Progenitor cell of endocrine pancreas (in vitro differentiated cells): ENCODE data around the gene PPT2. TPM values are rescaled to one million over a fixed set of nuclear protein-coding genes. Genes with fewer than 3 reads are reported as not detected.
A peak's percentile ranks its signal among the peaks of the same experiment; 100 is the strongest.

Experiments used
- DNase-seq: peaks from one replicate; pipeline ENCODE4 v3.0.0; 2021; ENCODE audit warnings: low spot score; ENCODE audit not compliant: unreplicated experiment
- H3K27ac Mint-ChIP-seq: 2 replicates; pipeline ENCODE4 v1.8.0; 2021; ENCODE audit warnings: mild to moderate bottlenecking, moderate library complexity, mixed read lengths
- H3K27me3 Mint-ChIP-seq: 2 replicates; pipeline ENCODE4 v1.8.0; 2021; ENCODE audit warnings: mixed read lengths
- H3K36me3 Mint-ChIP-seq: 2 replicates; pipeline ENCODE4 v1.8.0; 2022; ENCODE audit warnings: mixed read lengths; ENCODE audit not compliant: insufficient read depth
- H3K4me1 Mint-ChIP-seq: 2 replicates; pipeline ENCODE4 v1.8.0; 2021; ENCODE audit warnings: low read depth, mixed read lengths
- H3K4me3 Mint-ChIP-seq: 2 replicates; pipeline ENCODE4 v1.8.0; 2021; ENCODE audit warnings: low read depth, mild to moderate bottlenecking, moderate library complexity, mixed read lengths
- H3K9me3 Mint-ChIP-seq: 2 replicates; pipeline ENCODE4 v1.8.0; 2021; ENCODE audit warnings: low read depth, mixed read lengths
- total RNA-seq: library from RNA; stranded (reverse); gene quantifications from 2 replicates; pipeline ENCODE4 v1.2.1, GENCODE V29; 2021
- TF ChIP-seq, protein P1 (sequence below): fragments of 200-600 bp; sonication (generic); IDR thresholded peaks from one replicate; pipeline ENCODE4 v1.5.0; 2021; ENCODE audit warnings: antibody characterized with exemption, mild to moderate bottlenecking; ENCODE audit not compliant: unreplicated experiment

PPT2 gene
- total RNA-seq, 1 donor from 2014 or later: 80.8 TPM

GRCh38 chr6:32175711-32176475, 22.0 kb downstream of the PPT2 start, which contains the start of gene AGPAT1:
AGPAT1 (minus strand) TSS chr6:32176084; CDS start chr6:32171496, 4,588 bp downstream.
- H3K4me1 Mint-ChIP-seq: peaks cover 51% of the 10 kb centered on the region
- peaks cover 13% of the 10 kb centered on the region for H3K36me3 Mint-ChIP-seq
- peak within 1 kb of the TSS; percentile 100 for H3K27ac Mint-ChIP-seq
- TF ChIP-seq, protein P1, sequence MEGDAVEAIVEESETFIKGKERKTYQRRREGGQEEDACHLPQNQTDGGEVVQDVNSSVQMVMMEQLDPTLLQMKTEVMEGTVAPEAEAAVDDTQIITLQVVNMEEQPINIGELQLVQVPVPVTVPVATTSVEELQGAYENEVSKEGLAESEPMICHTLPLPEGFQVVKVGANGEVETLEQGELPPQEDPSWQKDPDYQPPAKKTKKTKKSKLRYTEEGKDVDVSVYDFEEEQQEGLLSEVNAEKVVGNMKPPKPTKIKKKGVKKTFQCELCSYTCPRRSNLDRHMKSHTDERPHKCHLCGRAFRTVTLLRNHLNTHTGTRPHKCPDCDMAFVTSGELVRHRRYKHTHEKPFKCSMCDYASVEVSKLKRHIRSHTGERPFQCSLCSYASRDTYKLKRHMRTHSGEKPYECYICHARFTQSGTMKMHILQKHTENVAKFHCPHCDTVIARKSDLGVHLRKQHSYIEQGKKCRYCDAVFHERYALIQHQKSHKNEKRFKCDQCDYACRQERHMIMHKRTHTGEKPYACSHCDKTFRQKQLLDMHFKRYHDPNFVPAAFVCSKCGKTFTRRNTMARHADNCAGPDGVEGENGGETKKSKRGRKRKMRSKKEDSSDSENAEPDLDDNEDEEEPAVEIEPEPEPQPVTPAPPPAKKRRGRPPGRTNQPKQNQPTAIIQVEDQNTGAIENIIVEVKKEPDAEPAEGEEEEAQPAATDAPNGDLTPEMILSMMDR: no peak
- no peaks in the 10 kb centered on the region for H3K27me3 Mint-ChIP-seq
- no peaks in the 10 kb centered on the region for H3K9me3 Mint-ChIP-seq
- DNase-seq: peak; percentile 89
- H3K4me3 Mint-ChIP-seq: peak within 1 kb of the TSS; percentile 91

- no peak for DNase-seq
- H3K4me1 Mint-ChIP-seq: peaks cover 51% of the 10 kb centered on the region
- H3K27me3 Mint-ChIP-seq: no peaks in the 10 kb centered on the region
- H3K9me3 Mint-ChIP-seq: no peaks in the 10 kb centered on the region
- peaks cover 12% of the 10 kb centered on the region for H3K36me3 Mint-ChIP-seq
- TF ChIP-seq, protein P1: no peak
- H3K4me3 Mint-ChIP-seq: peak overlapping the region; percentile 91
- peak overlapping the region; percentile 100 for H3K27ac Mint-ChIP-seq
These were observed 22.7 kb downstream of the PPT2 start for GRCh38 chr6:32176476-32177182.

DNA sequence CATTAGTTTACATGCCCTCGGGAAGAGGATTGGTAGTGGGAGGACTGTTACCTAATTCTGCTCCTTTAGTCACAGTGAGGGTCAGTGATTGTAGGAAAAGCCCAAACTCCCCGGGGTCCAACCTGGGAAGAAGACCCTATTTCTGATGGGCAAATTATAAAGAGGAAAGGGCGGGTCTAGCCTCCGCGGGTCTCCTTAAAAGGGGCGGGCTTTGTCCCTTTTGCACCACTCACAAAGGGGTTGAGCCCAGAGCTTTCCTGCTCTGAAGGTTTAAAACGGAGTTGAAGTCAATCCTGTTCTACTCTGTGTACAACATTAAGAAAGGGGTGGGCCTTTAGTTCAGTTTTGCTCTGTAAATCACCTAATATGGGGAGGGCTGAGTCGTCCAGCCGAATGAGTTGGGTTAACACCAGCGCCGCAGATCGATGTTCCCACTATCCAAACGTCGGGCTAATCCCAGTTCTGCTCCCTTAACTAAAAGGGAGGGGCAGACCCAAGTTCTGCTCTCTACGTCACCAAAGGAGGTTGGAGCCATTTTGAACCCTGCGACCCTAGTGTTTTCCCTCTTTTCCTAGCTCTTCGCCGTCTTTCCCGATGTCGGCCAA, 23.3 kb downstream of the PPT2 start:
- no peaks in the 10 kb centered on the region for H3K9me3 Mint-ChIP-seq
- TF ChIP-seq, protein P1: no peak
- peak overlapping the region; percentile 100 for H3K27ac Mint-ChIP-seq
- peak overlapping the region; percentile 91 for H3K4me3 Mint-ChIP-seq
- H3K27me3 Mint-ChIP-seq: no peaks in the 10 kb centered on the region
- peaks cover 51% of the 10 kb centered on the region for H3K4me1 Mint-ChIP-seq
- DNase-seq: no peak
- peaks cover 12% of the 10 kb centered on the region for H3K36me3 Mint-ChIP-seq

- H3K27ac Mint-ChIP-seq: peak within 1 kb of the TSS; percentile 100
- peak; percentile 92 for DNase-seq
- peak within 1 kb of the TSS; percentile 91 for H3K4me3 Mint-ChIP-seq
- H3K27me3 Mint-ChIP-seq: no peaks in the 10 kb centered on the region
- H3K9me3 Mint-ChIP-seq: no peaks in the 10 kb centered on the region
- H3K4me1 Mint-ChIP-seq: peaks cover 47% of the 10 kb centered on the region
- peaks cover 12% of the 10 kb centered on the region for H3K36me3 Mint-ChIP-seq
- TF ChIP-seq, protein P1: no peak
These were observed 24.0 kb downstream of the PPT2 start, which contains the start of gene RNF5 for GRCh38 chr6:32177788-32178546. RNF5 (plus strand) TSS chr6:32178405; CDS start chr6:32178512, 107 bp downstream.
